Fibroblast of pulmonary artery (primary cell): ENCODE results near the gene MED10.

Source experiments
- DNase-seq: peaks from one replicate; pipeline ENCODE4 v3.0.0-alpha.2; 2010; ENCODE audit warnings: low read depth
- H3K4me3 ChIP-seq: replicated peaks from 2 replicates; pipeline ENCODE4 v1.5.1; 2011; ENCODE audit warnings: low read depth, mild to moderate bottlenecking, control low read depth, low read length, moderate library complexity
- CTCF ChIP-seq: IDR thresholded peaks from 2 replicates; pipeline ENCODE4 v1.5.1; 2011; ENCODE audit warnings: mild to moderate bottlenecking, control low read depth, low read length, inconsistent platforms; ENCODE audit errors: missing control alignments

MED10 gene

GRCh38 chr5:6377582-6377904 is 804 bp downstream of the MED10 start:
- no peak for DNase-seq

DNA sequence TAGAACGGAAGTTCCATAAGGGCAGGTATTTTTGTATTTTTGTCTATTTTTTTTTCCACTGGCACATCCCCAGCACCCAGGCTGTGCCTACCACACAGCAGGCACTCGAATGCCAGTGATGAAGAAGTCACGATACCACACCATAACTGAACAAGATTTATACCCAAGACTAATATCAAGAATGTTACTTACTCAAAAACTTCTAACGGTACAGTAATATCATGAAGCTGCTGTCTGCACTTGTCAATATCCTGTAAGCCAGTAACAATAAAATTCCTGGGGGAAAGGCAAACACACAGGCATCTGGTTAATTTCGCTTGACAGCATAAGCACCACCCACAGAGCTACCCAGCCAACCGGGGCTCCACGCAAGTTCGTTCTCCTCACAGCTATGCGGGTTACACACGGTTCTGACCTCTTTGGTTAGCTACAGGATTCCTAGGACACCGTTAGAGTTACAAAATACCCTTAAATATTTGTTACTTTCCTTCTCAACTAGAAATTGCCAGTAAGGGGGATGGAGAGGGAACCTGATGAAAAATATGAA is 1.3 kb downstream of the MED10 start:
- peak; percentile 9 for DNase-seq
- no peak for TF ChIP-seq CTCF
- H3K4me3 ChIP-seq = peak overlapping the region; percentile 98

More at GRCh38 chr5:6377582-6377904, 804 bp downstream of the MED10 start:
- no peak for TF ChIP-seq CTCF
- peak overlapping the region; percentile 98 for H3K4me3 ChIP-seq

- no peak for DNase-seq
- no peak for TF ChIP-seq CTCF
- no peak overlapping the region for H3K4me3 ChIP-seq
These were observed 5.1 kb downstream of the MED10 start for GRCh38 chr5:6373081-6373846.

DNA sequence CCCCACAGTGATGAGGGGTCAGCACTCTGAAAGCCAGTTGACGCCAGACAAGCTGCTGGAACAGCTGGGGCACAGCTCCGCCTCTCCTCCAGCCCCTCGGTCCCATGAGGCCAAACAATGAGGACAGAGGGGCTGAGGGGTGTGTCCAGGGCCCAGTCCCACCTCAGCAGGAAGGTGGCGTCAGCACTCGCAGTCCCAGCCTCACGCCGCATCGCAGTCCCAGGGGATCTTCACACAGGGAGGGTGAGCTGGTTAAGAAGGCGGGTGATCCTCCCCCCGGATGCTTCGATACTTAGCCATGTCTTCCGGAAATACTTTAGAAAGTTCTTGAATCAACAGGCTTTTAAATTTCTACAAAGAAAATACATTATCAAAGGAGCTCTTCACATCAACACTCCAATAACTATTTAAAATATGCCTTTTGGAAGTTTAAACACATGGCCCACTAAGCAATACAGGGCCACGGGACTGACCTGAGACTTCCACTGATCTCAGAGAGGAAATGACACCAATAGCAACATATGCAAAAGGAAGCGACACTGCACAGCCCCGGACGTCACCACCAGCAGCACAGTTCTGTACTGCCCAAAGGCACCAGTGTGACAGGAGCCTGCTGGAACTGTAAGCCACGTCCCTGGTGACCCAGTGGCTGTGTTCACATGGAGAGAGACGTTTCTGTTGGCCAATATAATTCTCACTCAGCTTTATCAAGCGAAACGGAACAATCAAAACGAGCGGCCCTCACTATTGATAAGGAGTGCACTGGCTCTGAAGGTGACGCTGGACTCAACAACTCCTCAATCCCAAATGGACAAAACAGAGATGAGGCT is 5.9 kb downstream of the MED10 start:
- TF ChIP-seq CTCF = no peak
- no peak overlapping the region for H3K4me3 ChIP-seq
- peak; percentile 3 for DNase-seq

- TF ChIP-seq CTCF = no peak
- H3K4me3 ChIP-seq = no peak overlapping the region
- no peak for DNase-seq
These were observed 7.1 kb downstream of the MED10 start for GRCh38 chr5:6371079-6371810.

DNA sequence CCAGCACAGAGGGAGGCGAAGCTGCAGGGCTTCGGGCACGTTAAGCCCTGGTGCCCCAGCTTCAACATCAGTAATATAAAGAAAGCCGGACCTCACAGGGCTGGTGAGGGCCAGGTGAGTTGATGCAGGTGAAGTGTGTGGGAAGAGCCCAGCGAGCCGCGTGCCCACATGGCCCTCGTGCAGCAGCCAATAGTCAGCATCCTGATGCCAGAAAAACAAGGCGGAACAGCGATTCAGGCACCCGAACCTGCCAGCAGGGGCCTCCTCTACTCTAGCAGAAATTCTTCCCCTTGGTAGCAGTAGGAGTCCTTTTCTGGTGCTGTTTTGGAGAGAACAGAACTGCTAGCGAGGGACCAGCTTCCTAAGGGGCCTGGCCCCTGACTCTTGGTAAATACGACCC is 7.8 kb downstream of the MED10 start:
- no peak overlapping the region for H3K4me3 ChIP-seq
- no peak for TF ChIP-seq CTCF
- DNase-seq = no peak
